IPS DF 19.7 (cell line): ENCODE results near the gene CDHR5.

ENCODE experiments used
- DNase-seq: peaks from one replicate; pipeline ENCODE4 v3.0.0-alpha.2; 2013; ENCODE audit warnings: low read depth, low spot score

Gene CDHR5

GRCh38 chr11:623349-623869, 1.3 kb downstream of the CDHR5 start:
- no peak for DNase-seq

DNA sequence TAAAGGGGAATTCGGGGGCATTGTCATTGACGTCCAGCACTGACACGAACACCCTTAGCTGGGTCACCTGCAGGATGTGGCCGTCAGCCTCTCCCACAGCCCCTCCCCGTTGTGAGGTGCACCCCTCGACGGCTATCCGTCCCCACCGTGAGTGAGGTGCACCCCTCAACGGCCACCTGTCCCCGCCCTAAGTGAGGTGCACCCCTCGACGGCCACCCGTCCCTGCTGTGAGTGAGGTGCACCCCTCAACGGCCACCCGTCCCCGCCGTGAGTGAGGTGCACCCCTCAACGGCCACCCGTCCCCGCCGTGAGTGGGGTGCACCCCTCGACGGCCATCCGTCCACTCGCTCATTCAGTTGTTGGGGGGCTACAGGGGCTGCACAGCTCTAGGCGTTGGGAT, 2.9 kb downstream of the CDHR5 start:
- DNase-seq = no peak

- no peak for DNase-seq
These were observed 3.6 kb downstream of the CDHR5 start for GRCh38 chr11:620935-621814.

- no peak for DNase-seq
These were observed 4.6 kb downstream of the CDHR5 start for GRCh38 chr11:620201-620600.

DNA sequence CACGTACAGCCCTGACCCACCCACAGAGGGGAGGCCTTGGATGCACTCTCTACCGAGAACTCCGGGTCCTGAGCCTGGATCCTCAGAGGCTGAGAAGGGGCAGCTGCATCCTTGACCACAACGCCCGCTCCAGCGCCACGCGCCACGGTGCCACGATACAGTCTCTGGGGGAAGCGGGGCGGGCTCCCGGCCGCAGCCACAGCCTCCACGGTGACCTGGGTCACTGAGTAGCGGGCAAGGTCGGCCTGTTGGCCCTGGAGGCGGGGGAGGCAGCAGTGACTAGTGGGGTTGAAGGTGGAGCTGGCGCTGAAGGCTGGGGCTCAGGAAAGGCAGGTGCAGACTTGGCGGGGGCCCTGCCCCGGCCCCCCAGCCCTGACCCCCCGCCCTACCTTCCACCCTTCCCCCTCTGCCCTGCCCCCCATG, 5.1 kb downstream of the CDHR5 start:
- DNase-seq = no peak

GRCh38 chr11:618856-619627, 5.7 kb downstream of the CDHR5 start:
- DNase-seq = no peak

DNA sequence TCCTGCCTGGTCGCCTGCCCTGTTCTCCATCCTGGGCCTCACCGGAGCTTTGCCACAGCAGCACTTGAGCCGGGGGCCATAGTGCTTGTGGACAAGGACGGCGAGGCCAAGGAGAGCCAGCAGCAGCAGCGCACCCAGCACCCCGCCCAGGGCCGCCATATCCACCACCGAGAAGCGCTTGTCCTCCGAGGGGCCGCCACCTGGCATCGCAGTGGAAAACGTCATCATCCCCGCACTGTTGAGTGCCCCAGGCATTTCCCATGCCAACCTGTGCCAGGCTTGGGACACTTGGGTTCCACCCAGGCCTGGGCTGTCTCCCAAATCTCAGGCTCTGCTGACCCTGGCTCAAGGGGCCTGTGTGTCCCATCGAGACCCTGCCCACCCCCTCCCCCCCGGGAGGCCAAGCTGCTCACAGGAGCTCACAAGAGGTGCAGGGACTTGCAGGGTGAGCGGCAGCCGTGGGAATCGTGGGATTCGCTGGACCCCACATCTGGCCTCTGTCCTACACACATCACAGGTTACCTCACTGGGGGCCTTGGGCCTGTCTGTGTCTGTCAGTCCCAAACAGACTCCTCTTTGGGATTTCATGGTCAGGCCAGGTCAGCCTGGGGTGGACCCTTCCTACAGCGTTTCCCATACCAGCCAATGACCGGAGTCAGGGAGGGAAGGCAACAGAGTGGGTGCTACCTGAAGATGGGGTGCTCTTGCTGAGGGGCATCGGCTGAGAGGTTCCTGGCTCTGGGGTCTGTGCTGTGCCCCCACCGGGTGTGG, 6.7 kb downstream of the CDHR5 start:
- DNase-seq = no peak

GRCh38 chr11:617199-617911, 7.4 kb downstream of the CDHR5 start:
- no peak for DNase-seq

DNA sequence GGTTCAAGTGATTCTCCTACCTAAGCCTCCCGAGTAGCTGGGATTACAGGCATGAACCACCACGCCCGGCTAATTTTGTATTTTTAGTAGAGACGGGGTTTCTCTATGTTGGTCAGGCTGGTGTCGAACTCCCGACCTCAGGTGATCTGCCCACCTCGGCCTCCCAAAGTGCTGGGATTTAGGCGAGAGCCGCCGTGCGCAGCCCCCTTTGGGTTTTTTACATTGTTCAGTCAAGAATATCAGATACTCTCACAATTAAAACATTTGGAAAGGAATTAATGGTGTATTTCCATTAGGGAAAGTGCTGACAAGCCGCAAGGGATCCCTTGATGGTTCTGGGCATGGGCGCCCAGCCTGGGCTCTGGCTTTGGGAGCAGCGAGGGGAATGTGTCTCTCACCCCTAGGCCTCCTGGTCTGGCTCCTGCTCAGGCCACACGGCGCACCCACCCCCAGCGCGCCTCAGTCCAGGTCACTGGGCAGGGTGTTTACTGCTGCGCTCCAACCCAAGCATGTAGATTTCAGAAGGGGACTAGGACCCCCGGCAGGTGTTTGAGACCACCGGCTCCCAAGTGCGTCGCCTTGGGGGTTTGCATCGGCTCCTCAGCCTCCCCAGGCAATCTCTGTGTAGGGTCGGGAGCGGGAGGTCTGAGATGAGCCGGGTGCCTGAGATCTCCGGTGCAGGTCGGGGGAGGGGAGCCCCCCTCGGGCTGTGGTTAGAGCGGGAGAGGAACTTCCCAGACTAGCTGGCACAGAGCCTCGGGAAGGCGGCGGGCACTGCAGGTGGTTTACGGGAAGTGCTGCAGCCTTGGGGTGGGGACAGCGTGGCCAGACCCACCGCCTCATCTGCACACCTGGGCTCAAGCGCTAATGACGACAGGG, 8.2 kb downstream of the CDHR5 start:
- no peak for DNase-seq

- DNase-seq = no peak
These were observed 9.0 kb downstream of the CDHR5 start, which contains the start of gene IRF7 for GRCh38 chr11:615504-616319. Gene IRF7 (minus strand): TSS chr11:615950. CDS start chr11:615364, 586 bp downstream.

GRCh38 chr11:614623-615503, 9.9 kb downstream of the CDHR5 start:
- no peak for DNase-seq

DNA sequence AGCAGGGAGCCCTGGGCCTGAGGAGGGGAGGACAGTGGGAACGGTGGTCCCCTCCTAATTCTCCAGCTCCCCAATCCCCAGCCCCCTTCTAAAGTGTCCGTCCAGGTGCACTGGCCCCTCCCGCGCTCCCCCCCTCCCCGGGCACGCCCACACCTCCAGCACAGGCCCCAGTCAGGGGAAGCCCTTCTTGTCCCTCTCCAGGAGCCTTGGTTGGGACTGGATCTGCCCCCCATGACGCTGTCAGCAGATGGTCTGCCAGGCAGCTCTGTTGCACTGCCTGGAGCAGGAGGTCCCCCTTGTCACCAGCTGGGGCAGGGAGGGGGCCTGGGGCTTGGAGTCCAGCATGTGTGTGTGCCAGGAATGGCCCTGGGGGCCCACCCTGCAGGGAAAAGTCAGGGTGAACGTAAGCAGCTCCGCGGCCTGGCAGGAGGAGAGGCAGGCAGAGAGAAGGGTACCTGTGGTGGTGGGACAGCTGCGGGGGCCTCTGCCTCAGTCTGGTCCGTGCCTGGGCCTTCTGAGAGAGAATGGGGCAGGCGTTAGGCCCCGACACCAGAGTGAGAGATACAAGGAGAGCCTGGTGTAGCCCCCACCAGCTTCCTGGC, 10.6 kb downstream of the CDHR5 start:
- DNase-seq = no peak

GRCh38 chr11:613369-613968, 11.3 kb downstream of the CDHR5 start:
- no peak for DNase-seq

DNA sequence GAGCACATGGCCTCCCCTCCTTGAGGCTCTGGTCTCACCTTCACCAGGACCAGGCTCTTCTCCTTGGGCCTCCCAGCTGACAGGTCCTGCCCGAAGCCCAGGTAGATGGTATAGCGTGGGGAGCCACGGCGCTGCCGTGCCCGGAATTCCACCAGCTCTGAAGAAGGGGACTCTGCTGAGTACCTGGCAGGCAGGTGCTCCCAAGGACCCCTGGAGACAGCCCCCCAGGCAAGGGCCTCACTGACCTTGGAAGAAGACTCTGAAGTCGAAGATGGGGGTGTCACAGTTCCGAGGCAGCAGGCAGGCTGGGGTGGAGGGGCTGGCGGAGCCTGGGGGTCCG, 11.8 kb downstream of the CDHR5 start:
- no peak for DNase-seq

GRCh38 chr11:612201-612960, 12.4 kb downstream of the CDHR5 start:
- no peak for DNase-seq
